Retinal pigment epithelial cell (primary cell): Measurements from ENCODE around the gene GMEB2.
"Not testable (repeated sequence)": the region's sequence is repeated elsewhere in the genome, so short reads cannot be mapped to it uniquely, and the experiment has no call there.

ENCODE experiments used
- DNase-seq: peaks from one replicate; pipeline ENCODE4 v3.0.0-alpha.2; 2010; ENCODE audit warnings: low read depth
- H3K4me3 ChIP-seq: 2 replicates; pipeline ENCODE4 v1.5.1; 2011; ENCODE audit warnings: mild to moderate bottlenecking, low read length, control low read depth, moderate library complexity
- CTCF ChIP-seq: conservative IDR thresholded peaks from 2 replicates; pipeline ENCODE4 v1.5.1; 2011; ENCODE audit warnings: low read depth, low read length, control low read depth, inconsistent platforms

The GMEB2 gene

GRCh38 chr20:63635431-63636141, 8.7 kb upstream of the GMEB2 start:
- DNase-seq: no peak
- TF ChIP-seq CTCF: no peak

GRCh38 chr20:63633732-63634131, 6.8 kb upstream of the GMEB2 start:
- no peak for TF ChIP-seq CTCF
- H3K4me3 ChIP-seq: no peak overlapping the region
- no peak for DNase-seq

More at GRCh38 chr20:63635431-63636141, 8.7 kb upstream of the GMEB2 start:
- H3K4me3 ChIP-seq: no peak overlapping the region

DNA sequence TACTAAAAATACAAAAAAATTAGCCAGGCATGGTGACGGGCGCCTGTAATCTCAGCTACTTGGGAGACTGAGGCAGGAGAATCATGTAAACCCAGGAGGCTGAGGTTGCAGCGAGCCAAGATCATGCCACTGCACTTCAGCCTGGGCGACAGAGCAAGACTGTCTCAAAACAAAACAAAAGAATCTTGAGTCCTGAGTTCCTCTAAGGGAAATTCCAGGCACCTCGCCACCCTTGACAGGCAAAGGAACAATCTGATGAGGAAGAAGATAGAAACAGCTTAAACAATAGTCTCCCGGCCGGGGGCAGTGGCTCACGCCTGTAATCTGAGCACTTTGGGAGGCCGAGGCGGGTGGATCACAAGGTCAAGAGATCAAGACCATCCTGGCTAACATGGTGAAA, 4.5 kb upstream of the GMEB2 start:
- not testable (repeated sequence) for H3K4me3 ChIP-seq, DNase-seq

DNA sequence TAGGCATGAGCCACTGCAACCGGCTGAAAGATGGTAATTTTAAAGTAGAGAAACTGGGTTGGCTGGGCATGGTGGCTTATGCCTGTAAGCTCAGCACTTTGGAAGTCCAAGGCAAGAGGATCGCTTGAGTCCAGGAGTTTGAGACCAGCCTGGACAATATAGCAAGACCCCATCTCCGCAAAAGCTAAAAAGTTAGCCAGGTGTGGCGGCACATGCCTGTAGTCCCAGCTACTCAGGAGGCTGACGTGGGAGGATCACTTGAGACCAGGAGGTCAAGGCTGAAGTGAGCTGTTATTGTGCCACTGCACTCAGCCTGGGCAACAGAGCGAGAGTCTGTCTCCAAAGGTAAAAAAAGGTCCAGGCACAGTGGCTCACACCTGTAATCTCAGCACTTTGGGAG, 4.1 kb upstream of the GMEB2 start:
- DNase-seq, H3K4me3 ChIP-seq: not testable (repeated sequence)

- TF ChIP-seq CTCF: no peak
- H3K4me3 ChIP-seq: peak overlapping the region; percentile 78
- no peak for DNase-seq
These were observed 1.5 kb upstream of the GMEB2 start for GRCh38 chr20:63628246-63628975.

GRCh38 chr20:63627751-63628245, 897 bp upstream of the GMEB2 start:
- TF ChIP-seq CTCF: no peak
- no peak for DNase-seq
- H3K4me3 ChIP-seq: peak overlapping the region; percentile 78

DNA sequence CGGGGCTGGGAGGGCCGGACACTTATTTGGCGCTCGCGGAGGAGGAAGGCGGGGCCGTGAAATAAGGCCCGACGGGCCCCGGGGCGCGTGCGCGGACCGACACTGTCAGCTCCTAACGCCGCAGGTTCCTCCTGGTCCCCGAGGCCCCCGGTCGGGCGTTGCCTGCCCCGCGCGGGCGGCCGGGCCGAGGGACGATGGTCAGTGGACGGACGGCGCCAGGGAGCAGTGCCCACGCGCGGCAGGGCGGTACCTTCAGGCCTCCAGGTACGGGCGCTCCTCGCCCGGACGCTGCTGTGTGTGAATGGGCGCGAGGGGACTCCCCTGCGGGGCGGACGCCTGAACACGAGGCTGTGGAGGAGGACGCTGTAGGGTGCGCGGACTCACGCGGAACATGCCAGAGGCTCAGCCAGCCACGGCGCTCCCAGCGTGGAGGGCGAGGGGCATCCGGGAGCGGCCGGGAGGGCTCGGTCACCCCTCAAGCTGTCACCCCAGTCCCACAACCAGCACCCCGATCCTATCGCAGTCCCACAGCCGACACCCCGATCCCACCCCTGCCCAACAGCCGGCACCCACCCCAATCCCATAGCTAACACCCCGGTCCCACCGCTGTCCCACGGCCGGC, 339 bp upstream of the GMEB2 start:
- DNase-seq: peak; percentile 56
- peak overlapping the region; percentile 78 for H3K4me3 ChIP-seq
- no peak for TF ChIP-seq CTCF
